ENCODE data around the gene KPRP.

Gene KPRP

GRCh38 chr1:152758636-152759035 lies 811 bp downstream of the KPRP start:
- ATAC-seq (no peak), DNase-seq (ENCODE audit: low spot score in 2 of 2) (no peak)
- H3K36me3 Mint-ChIP-seq, result no peaks in the 10 kb centered on the region
- no peak overlapping the region for H3K27ac Mint-ChIP-seq
- no peak overlapping the region for H3K4me3 Mint-ChIP-seq
- H3K4me1 Mint-ChIP-seq, result no peaks in the 10 kb centered on the region
- H3K9me3 Mint-ChIP-seq, result no peaks in the 10 kb centered on the region

DNA sequence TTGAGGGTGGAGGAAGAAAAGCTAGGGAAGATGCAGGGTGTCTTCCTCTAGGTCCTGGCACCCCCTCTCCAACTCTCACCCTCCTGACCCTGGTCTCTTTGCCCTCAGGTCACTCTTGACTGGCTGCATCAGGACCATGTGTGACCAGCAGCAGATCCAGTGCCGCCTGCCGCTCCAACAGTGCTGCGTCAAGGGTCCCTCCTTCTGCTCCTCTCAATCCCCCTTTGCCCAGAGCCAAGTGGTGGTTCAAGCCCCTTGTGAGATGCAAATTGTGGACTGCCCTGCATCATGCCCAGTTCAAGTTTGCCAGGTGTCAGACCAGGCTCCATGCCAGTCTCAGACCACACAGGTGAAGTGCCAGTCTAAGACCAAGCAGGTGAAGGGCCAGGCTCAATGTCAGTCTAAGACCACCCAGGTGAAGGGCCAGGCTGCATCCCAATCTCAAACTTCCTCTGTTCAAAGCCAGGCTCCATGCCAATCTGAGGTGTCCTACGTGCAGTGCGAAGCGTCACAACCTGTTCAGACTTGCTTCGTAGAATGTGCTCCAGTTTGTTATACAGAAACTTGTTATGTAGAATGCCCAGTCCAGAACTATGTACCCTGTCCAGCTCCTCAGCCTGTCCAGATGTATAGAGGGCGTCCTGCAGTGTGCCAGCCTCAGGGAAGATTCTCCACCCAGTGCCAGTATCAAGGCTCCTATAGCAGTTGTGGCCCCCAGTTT lies 1.8 kb downstream of the KPRP start:
- no peaks in the 10 kb centered on the region for H3K4me1 Mint-ChIP-seq
- no peak overlapping the region for H3K27ac Mint-ChIP-seq
- H3K9me3 Mint-ChIP-seq, result no peaks in the 10 kb centered on the region
- ATAC-seq (no peak), DNase-seq (ENCODE audit: low spot score in 2 of 2) (no peak)
- no peaks in the 10 kb centered on the region for H3K36me3 Mint-ChIP-seq
- H3K4me3 Mint-ChIP-seq, result no peak overlapping the region

GRCh38 chr1:152760551-152761190 lies 2.8 kb downstream of the KPRP start:
- no peak overlapping the region for H3K27ac Mint-ChIP-seq
- no peaks in the 10 kb centered on the region for H3K4me1 Mint-ChIP-seq
- DNase-seq (ENCODE audit: low spot score in 2 of 2), result no peak
- no peak for ATAC-seq
- no peaks in the 10 kb centered on the region for H3K36me3 Mint-ChIP-seq
- H3K9me3 Mint-ChIP-seq, result no peaks in the 10 kb centered on the region
- H3K4me3 Mint-ChIP-seq, result no peak overlapping the region

GRCh38 chr1:152761609-152762213 lies 3.9 kb downstream of the KPRP start:
- no peak overlapping the region for H3K4me3 Mint-ChIP-seq
- no peaks in the 10 kb centered on the region for H3K4me1 Mint-ChIP-seq
- no peaks in the 10 kb centered on the region for H3K9me3 Mint-ChIP-seq
- DNase-seq (ENCODE audit: low spot score in 2 of 2) (no peak), ATAC-seq (no peak)
- no peak overlapping the region for H3K27ac Mint-ChIP-seq
- no peaks in the 10 kb centered on the region for H3K36me3 Mint-ChIP-seq

- Mint-ChIP-seq H3K9me3 (no peaks in the 10 kb centered on the region), H3K27ac (no peak overlapping the region), H3K4me1 (no peaks in the 10 kb centered on the region), H3K36me3 (no peaks in the 10 kb centered on the region), H3K4me3 (no peak overlapping the region)
- ATAC-seq (no peak), DNase-seq (ENCODE audit: low spot score in 2 of 2) (no peak)
Measured at GRCh38 chr1:152768847-152769533, 11.2 kb downstream of the KPRP start.

DNA sequence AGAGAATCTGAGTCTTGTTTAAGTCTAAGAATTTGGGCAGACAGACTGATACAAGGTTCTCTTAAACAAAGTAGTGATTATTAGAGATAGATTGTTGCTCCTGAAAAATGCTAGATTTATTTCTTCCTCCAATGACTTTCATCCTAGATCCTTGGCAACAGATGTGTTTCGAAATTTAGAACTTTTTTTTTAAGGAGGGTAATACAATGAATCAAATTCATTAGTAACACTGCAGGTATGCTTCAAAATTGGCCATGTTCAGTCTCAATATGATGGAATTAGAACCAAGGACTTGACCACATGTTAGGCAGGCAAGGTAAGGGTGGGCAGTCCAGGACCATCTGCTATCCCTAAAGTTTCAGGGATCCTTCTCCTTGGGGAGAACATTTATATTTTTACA lies 12.6 kb downstream of the KPRP start:
- Mint-ChIP-seq H3K9me3 (no peaks in the 10 kb centered on the region), H3K27ac (no peak overlapping the region), H3K4me1 (no peaks in the 10 kb centered on the region), H3K36me3 (no peaks in the 10 kb centered on the region), H3K4me3 (no peak overlapping the region)
- DNase-seq (ENCODE audit: low spot score in 2 of 2) (no peak), ATAC-seq (no peak)

DNA sequence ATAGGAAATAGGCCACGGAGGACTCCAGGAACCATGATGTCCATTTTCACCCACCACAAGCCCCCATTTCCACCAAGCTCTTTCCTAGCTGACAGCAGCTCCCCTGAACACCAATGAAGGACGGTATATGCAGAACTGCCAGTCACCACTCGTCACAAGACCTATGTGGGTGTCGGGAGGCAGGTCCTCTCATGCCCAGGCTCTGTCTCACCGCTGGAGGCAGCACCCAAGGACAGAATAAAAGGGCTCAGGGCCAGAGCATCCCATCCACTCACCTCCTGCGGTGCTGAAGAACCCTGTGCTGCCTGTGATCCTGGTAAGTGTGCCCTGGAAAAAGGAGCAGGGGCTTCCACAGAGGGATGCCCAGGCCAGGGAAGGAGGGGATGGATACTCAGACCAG lies 17.1 kb downstream of the KPRP start, which contains the start of gene LCE1F:
Gene LCE1F (plus strand): TSS at position 266 of the 400 bp plus-strand sequence. CDS start 1,232 bp downstream, outside the sequence.
- no peaks in the 10 kb centered on the region for H3K9me3 Mint-ChIP-seq
- DNase-seq (ENCODE audit: low spot score in 2 of 2), result no peak
- H3K36me3 Mint-ChIP-seq, result no peaks in the 10 kb centered on the region
- H3K4me3 Mint-ChIP-seq, result no peak within 1 kb of the TSS
- no peak within 1 kb of the TSS for H3K27ac Mint-ChIP-seq
- no peaks in the 10 kb centered on the region for H3K4me1 Mint-ChIP-seq
- ATAC-seq, result no peak

GRCh38 chr1:152776361-152776760 lies 18.5 kb downstream of the KPRP start:
- Mint-ChIP-seq H3K36me3 (no peaks in the 10 kb centered on the region), H3K4me3 (no peak overlapping the region), H3K9me3 (no peaks in the 10 kb centered on the region), H3K4me1 (no peaks in the 10 kb centered on the region), H3K27ac (no peak overlapping the region)
- no peak for ATAC-seq
- DNase-seq (ENCODE audit: low spot score in 2 of 2), result no peak

- H3K4me3 Mint-ChIP-seq, result no peak overlapping the region
- no peak overlapping the region for H3K27ac Mint-ChIP-seq
- no peaks in the 10 kb centered on the region for H3K36me3 Mint-ChIP-seq
- no peak for DNase-seq (ENCODE audit: low spot score in 2 of 2)
- H3K4me1 Mint-ChIP-seq, result no peaks in the 10 kb centered on the region
- no peaks in the 10 kb centered on the region for H3K9me3 Mint-ChIP-seq
- no peak for ATAC-seq
Measured at GRCh38 chr1:152777510-152778137, 19.8 kb downstream of the KPRP start.

GRCh38 chr1:152783095-152783494 lies 25.3 kb downstream of the KPRP start:
- Mint-ChIP-seq H3K36me3 (no peaks in the 10 kb centered on the region), H3K4me1 (no peaks in the 10 kb centered on the region), H3K4me3 (no peak overlapping the region), H3K9me3 (no peaks in the 10 kb centered on the region), H3K27ac (no peak overlapping the region)
- ATAC-seq (peak; percentile 66), DNase-seq (ENCODE audit: low spot score in 2 of 2) (no peak)

- H3K36me3 Mint-ChIP-seq, result no peaks in the 10 kb centered on the region
- no peak for DNase-seq (ENCODE audit: low spot score in 2 of 2)
- H3K9me3 Mint-ChIP-seq, result no peaks in the 10 kb centered on the region
- ATAC-seq, result no peak
- no peaks in the 10 kb centered on the region for H3K4me1 Mint-ChIP-seq
- H3K4me3 Mint-ChIP-seq, result no peak within 1 kb of the TSS
- H3K27ac Mint-ChIP-seq, result no peak within 1 kb of the TSS
Measured at GRCh38 chr1:152786077-152786476, 28.3 kb downstream of the KPRP start, which contains the start of gene LCE1E. Gene LCE1E, plus strand, starts transcription at chr1:152786257. Its CDS starts 1,043 bp downstream, at chr1:152787300.

- Mint-ChIP-seq H3K36me3 (no peaks in the 10 kb centered on the region), H3K4me3 (no peak overlapping the region), H3K4me1 (no peaks in the 10 kb centered on the region), H3K27ac (no peak overlapping the region), H3K9me3 (no peaks in the 10 kb centered on the region)
- DNase-seq (ENCODE audit: low spot score in 2 of 2) (no peak), ATAC-seq (no peak)
Measured at GRCh38 chr1:152795686-152796085, 37.9 kb downstream of the KPRP start.

DNA sequence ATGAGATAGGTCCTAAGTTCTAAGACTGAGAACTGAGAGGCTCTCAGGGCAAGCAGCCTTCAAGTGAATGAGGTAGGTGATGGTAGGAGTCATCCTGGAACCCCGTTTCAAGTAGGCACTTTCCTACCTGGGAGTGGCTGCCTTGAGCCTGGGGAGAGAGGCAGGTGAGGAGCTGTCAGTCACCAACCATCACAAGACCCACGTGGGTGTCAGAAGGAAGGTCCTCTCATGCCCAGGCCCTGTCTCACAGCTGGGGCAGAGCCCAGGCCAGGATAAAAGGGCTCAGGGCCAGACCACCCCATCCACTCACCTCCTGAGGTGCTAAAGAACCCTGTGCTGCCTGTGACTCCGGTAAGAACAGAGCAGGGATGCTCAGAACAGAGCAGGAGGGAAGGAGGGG lies 38.6 kb downstream of the KPRP start, which contains the start of gene LCE1D:
Gene LCE1D (plus strand): TSS at position 301 of the 400 bp plus-strand sequence. CDS start 1,074 bp downstream, outside the sequence.
- ATAC-seq, result no peak
- H3K4me1 Mint-ChIP-seq, result no peaks in the 10 kb centered on the region
- no peak within 1 kb of the TSS for H3K4me3 Mint-ChIP-seq
- H3K36me3 Mint-ChIP-seq, result no peaks in the 10 kb centered on the region
- no peak for DNase-seq (ENCODE audit: low spot score in 2 of 2)
- H3K27ac Mint-ChIP-seq, result no peak within 1 kb of the TSS
- no peaks in the 10 kb centered on the region for H3K9me3 Mint-ChIP-seq

DNA sequence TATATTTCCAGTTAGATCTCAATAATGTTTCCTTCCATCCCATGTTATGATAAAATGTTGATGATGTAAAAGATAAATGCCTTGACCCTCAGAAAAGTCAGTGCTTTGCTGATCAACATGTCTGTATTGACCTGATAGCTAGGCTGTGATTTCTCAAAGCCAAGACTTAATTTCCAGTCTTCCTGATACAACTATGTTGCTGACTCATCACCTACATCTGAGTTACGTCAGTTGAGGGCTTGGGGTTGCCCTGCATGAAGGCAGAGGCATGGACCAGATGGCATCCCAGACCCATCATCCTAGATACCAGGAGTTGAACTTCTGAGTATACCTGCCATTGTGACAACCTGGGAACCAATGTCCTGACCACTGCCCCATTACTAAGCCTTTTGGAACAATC lies 43.5 kb downstream of the KPRP start:
- ATAC-seq, result no peak

GRCh38 chr1:152806576-152806975 lies 48.8 kb downstream of the KPRP start, which contains the start of gene LCE1C:
Gene LCE1C, minus strand, starts transcription at chr1:152806651. Its CDS starts 1,173 bp downstream, at chr1:152805478.
- no peaks in the 10 kb centered on the region for H3K36me3 Mint-ChIP-seq
- no peak within 1 kb of the TSS for H3K4me3 Mint-ChIP-seq
- H3K27ac Mint-ChIP-seq, result no peak within 1 kb of the TSS
- H3K4me1 Mint-ChIP-seq, result no peaks in the 10 kb centered on the region
- H3K9me3 Mint-ChIP-seq, result peaks cover 3% of the 10 kb centered on the region
- ATAC-seq, result no peak
- DNase-seq (ENCODE audit: low spot score in 2 of 2), result no peak

More for the DNA sequence above, 43.5 kb downstream of the KPRP start:
- Mint-ChIP-seq H3K27ac (no peak overlapping the region), H3K36me3 (no peaks in the 10 kb centered on the region), H3K9me3 (no peaks in the 10 kb centered on the region), H3K4me1 (no peaks in the 10 kb centered on the region), H3K4me3 (no peak overlapping the region)
- DNase-seq (ENCODE audit: low spot score in 2 of 2), result no peak
